Mesendoderm (in vitro differentiated cells): ENCODE data around the gene LY6G6F.

Source experiments
- DNase-seq: peaks from one replicate; pipeline ENCODE4 v3.0.0; 2013
- H2AK5ac ChIP-seq: 2 replicates; pipeline ENCODE4 v1.6.1; 2013; ENCODE audit warnings: low read length, inconsistent platforms
- H2BK120ac ChIP-seq: 2 replicates; pipeline ENCODE4 v1.6.1; 2013; ENCODE audit warnings: low read depth, mild to moderate bottlenecking, low read length, moderate library complexity, mixed read lengths
- H2BK15ac ChIP-seq: replicated peaks from 2 replicates; pipeline ENCODE4 v1.6.1; 2013; ENCODE audit warnings: low read depth, mild to moderate bottlenecking, moderate library complexity
- H2BK5ac ChIP-seq: 2 replicates; pipeline ENCODE4 v1.6.1; 2013; ENCODE audit warnings: low read length, inconsistent platforms
- H3K18ac ChIP-seq: 2 replicates; pipeline ENCODE4 v1.6.1; 2013; ENCODE audit warnings: mild to moderate bottlenecking, low read length, mixed read lengths
- H3K23ac ChIP-seq: one replicate; pipeline ENCODE4 v1.6.1; 2013; ENCODE audit warnings: low read length
- H3K27ac ChIP-seq: 2 replicates; pipeline ENCODE4 v1.5.1; 2013; ENCODE audit warnings: low read depth, mild to moderate bottlenecking, inconsistent platforms, low read length, moderate library complexity
- H3K27me3 ChIP-seq: 2 replicates; pipeline ENCODE4 v1.6.1; 2013; ENCODE audit warnings: low read length, control low read depth, mild to moderate bottlenecking, inconsistent platforms; ENCODE audit not compliant: insufficient read depth, poor library complexity
- H3K36me3 ChIP-seq: 2 replicates; pipeline ENCODE4 v1.6.1; 2013; ENCODE audit warnings: low read length, inconsistent platforms; ENCODE audit not compliant: control insufficient read depth, insufficient read depth
- H3K4ac ChIP-seq: one replicate; pipeline ENCODE4 v1.6.1; 2013; ENCODE audit warnings: low read depth, mild to moderate bottlenecking, low read length, moderate library complexity
- H3K4me1 ChIP-seq: 2 replicates; pipeline ENCODE4 v1.6.1; 2013; ENCODE audit warnings: low read depth, low read length, inconsistent platforms; ENCODE audit not compliant: control insufficient read depth
- H3K4me2 ChIP-seq: 2 replicates; pipeline ENCODE4 v1.6.1; 2013; ENCODE audit warnings: low read length
- H3K4me3 ChIP-seq: 2 replicates; pipeline ENCODE4 v1.5.1; 2013; ENCODE audit warnings: mild to moderate bottlenecking, low read length
- H3K56ac ChIP-seq: one replicate; pipeline ENCODE4 v1.6.1; 2013; ENCODE audit warnings: low read length
- H3K79me1 ChIP-seq: 2 replicates; pipeline ENCODE4 v1.6.1; 2013; ENCODE audit warnings: low read length, inconsistent platforms
- H3K79me2 ChIP-seq: 2 replicates; pipeline ENCODE4 v1.6.1; 2013; ENCODE audit warnings: mild to moderate bottlenecking, low read length; ENCODE audit not compliant: control insufficient read depth, insufficient read depth
- H3K9ac ChIP-seq: 2 replicates; pipeline ENCODE4 v1.6.1; 2013; ENCODE audit warnings: low read length, inconsistent platforms
- H4K5ac ChIP-seq: one replicate; pipeline ENCODE4 v1.6.1; 2013; ENCODE audit warnings: low read length
- H4K8ac ChIP-seq: one replicate; pipeline ENCODE4 v1.6.1; 2013; ENCODE audit warnings: low read depth, mild to moderate bottlenecking, control low read depth, low read length, moderate library complexity
- WGBS: extraction: QIAGEN DNeasy Blood & Tissue Kit; methylation state at CpG from one replicate; pipeline ENCODE4 v1.1.7; 2013; ENCODE audit warnings: low lambda C conversion rate, missing lambda C conversion rate; ENCODE audit not compliant: insufficient coverage; ENCODE audit errors: extremely low coverage; 5-methylcytosine and 5-hydroxymethylcytosine counted together

LY6G6F gene

GRCh38 chr6:31727034-31727716 is 20.5 kb downstream of the LY6G6F start:
- DNase-seq = no peak
- H4K8ac ChIP-seq = no peak overlapping the region
- no peak overlapping the region for H3K4me2 ChIP-seq
- H3K18ac ChIP-seq = no peak overlapping the region
- H3K79me2 ChIP-seq = peaks cover 4% of the 10 kb centered on the region
- H3K23ac ChIP-seq = no peak overlapping the region
- no peak overlapping the region for H3K27ac ChIP-seq
- no peak overlapping the region for H2BK15ac ChIP-seq
- H2AK5ac ChIP-seq = no peak overlapping the region
- no peak overlapping the region for H4K5ac ChIP-seq
- H3K56ac ChIP-seq = no peak overlapping the region
- no peak overlapping the region for H3K4me3 ChIP-seq
- no peak overlapping the region for H3K9ac ChIP-seq
- no peaks in the 10 kb centered on the region for H3K27me3 ChIP-seq
- peaks cover 10% of the 10 kb centered on the region for H3K36me3 ChIP-seq
- H3K4ac ChIP-seq = no peak overlapping the region
- no CpG with 5 or more reads among the region's 7 CpGs for WGBS
- peaks cover 3% of the 10 kb centered on the region for H3K4me1 ChIP-seq
- peaks cover 10% of the 10 kb centered on the region for H3K79me1 ChIP-seq
- no peak overlapping the region for H2BK120ac ChIP-seq
- H2BK5ac ChIP-seq = no peak overlapping the region

GRCh38 chr6:31727717-31728671 is 21.3 kb downstream of the LY6G6F start:
- no peak overlapping the region for H4K8ac ChIP-seq
- no peak overlapping the region for H4K5ac ChIP-seq
- H3K79me1 ChIP-seq = peaks cover 10% of the 10 kb centered on the region
- H3K27me3 ChIP-seq = no peaks in the 10 kb centered on the region
- H3K4me2 ChIP-seq = no peak overlapping the region
- H2BK15ac ChIP-seq = no peak overlapping the region
- DNase-seq = no peak
- no peak overlapping the region for H3K4me3 ChIP-seq
- H2BK5ac ChIP-seq = no peak overlapping the region
- H3K23ac ChIP-seq = no peak overlapping the region
- no CpG with 5 or more reads among the region's 41 CpGs for WGBS
- peak overlapping the region; percentile 66 for H3K56ac ChIP-seq
- H3K36me3 ChIP-seq = peaks cover 11% of the 10 kb centered on the region
- H3K18ac ChIP-seq = no peak overlapping the region
- H3K4me1 ChIP-seq = peaks cover 3% of the 10 kb centered on the region
- peak overlapping the region; percentile 96 for H3K9ac ChIP-seq
- H2BK120ac ChIP-seq = no peak overlapping the region
- H3K79me2 ChIP-seq = peaks cover 4% of the 10 kb centered on the region
- H3K27ac ChIP-seq = no peak overlapping the region
- no peak overlapping the region for H3K4ac ChIP-seq
- no peak overlapping the region for H2AK5ac ChIP-seq

GRCh38 chr6:31728767-31729514 is 22.3 kb downstream of the LY6G6F start, which contains the start of gene DDAH2:
Gene DDAH2 (minus strand): TSS chr6:31729299. CDS start chr6:31729161, 138 bp downstream.
- Histone ChIP-seq H4K5ac (no peak within 1 kb of the TSS), H3K79me2 (peaks cover 9% of the 10 kb centered on the region), H2AK5ac (peak within 1 kb of the TSS; percentile 52), H2BK120ac (peak within 1 kb of the TSS; percentile 3), H3K23ac (peak within 1 kb of the TSS; percentile 34), H3K4me2 (peak within 1 kb of the TSS; percentile 74), H3K18ac (peak within 1 kb of the TSS; percentile 69), H3K4me3 (peak within 1 kb of the TSS; percentile 90), H3K27me3 (no peaks in the 10 kb centered on the region), H3K4ac (peak within 1 kb of the TSS; percentile 70), H3K4me1 (peaks cover 5% of the 10 kb centered on the region), H3K79me1 (peaks cover 17% of the 10 kb centered on the region), H3K56ac (peak within 1 kb of the TSS; percentile 97), H2BK5ac (peak within 1 kb of the TSS; percentile 86), H2BK15ac (no peak within 1 kb of the TSS), H3K36me3 (peaks cover 19% of the 10 kb centered on the region), H4K8ac (no peak within 1 kb of the TSS), H3K27ac (peak within 1 kb of the TSS; percentile 86), H3K9ac (peak within 1 kb of the TSS; percentile 96)
- WGBS = no CpG with 5 or more reads among the region's 36 CpGs
- DNase-seq = no peak

GRCh38 chr6:31729515-31729978 is 22.9 kb downstream of the LY6G6F start:
- peak overlapping the region; percentile 86 for H3K27ac ChIP-seq
- peak overlapping the region; percentile 90 for H3K4me3 ChIP-seq
- H3K56ac ChIP-seq = peak overlapping the region; percentile 97
- peaks cover 15% of the 10 kb centered on the region for H3K79me2 ChIP-seq
- H2AK5ac ChIP-seq = no peak overlapping the region
- no peak overlapping the region for H4K8ac ChIP-seq
- H3K36me3 ChIP-seq = peaks cover 20% of the 10 kb centered on the region
- H2BK120ac ChIP-seq = peak overlapping the region; percentile 3
- H3K27me3 ChIP-seq = no peaks in the 10 kb centered on the region
- H3K4ac ChIP-seq = peak overlapping the region; percentile 70
- DNase-seq = peak; percentile 97
- H3K18ac ChIP-seq = peak overlapping the region; percentile 69
- WGBS = no CpG with 5 or more reads among the region's 29 CpGs
- peak overlapping the region; percentile 86 for H2BK5ac ChIP-seq
- H2BK15ac ChIP-seq = no peak overlapping the region
- no peak overlapping the region for H4K5ac ChIP-seq
- peak overlapping the region; percentile 30 for H3K23ac ChIP-seq
- H3K4me1 ChIP-seq = peaks cover 9% of the 10 kb centered on the region
- peak overlapping the region; percentile 96 for H3K9ac ChIP-seq
- H3K79me1 ChIP-seq = peaks cover 21% of the 10 kb centered on the region
- H3K4me2 ChIP-seq = peak overlapping the region; percentile 74

- Histone ChIP-seq H4K5ac (no peak overlapping the region), H3K4me3 (peak overlapping the region; percentile 90), H2BK15ac (no peak overlapping the region), H3K36me3 (peaks cover 20% of the 10 kb centered on the region), H3K4me1 (peaks cover 9% of the 10 kb centered on the region), H3K79me2 (peaks cover 20% of the 10 kb centered on the region), H3K56ac (peak overlapping the region; percentile 97), H3K79me1 (peaks cover 21% of the 10 kb centered on the region), H3K23ac (peak overlapping the region; percentile 30), H3K27ac (peak overlapping the region; percentile 86), H2BK5ac (peak overlapping the region; percentile 86), H3K4me2 (peak overlapping the region; percentile 37), H3K9ac (peak overlapping the region; percentile 96), H2BK120ac (peak overlapping the region; percentile 3), H4K8ac (no peak overlapping the region), H2AK5ac (no peak overlapping the region), H3K4ac (peak overlapping the region; percentile 70), H3K18ac (peak overlapping the region; percentile 69), H3K27me3 (no peaks in the 10 kb centered on the region)
- no CpG with 5 or more reads among the region's 46 CpGs for WGBS
- peak; percentile 94 for DNase-seq
Measured at GRCh38 chr6:31729979-31730630, 23.4 kb downstream of the LY6G6F start.
